ENCODE data around the gene NAGPA. TPM values are rescaled to one million over a fixed set of nuclear protein-coding genes. Genes with fewer than 3 reads are reported as not detected.

Gene NAGPA
- total and polyA plus RNA-seq, 4 donors = 6.9 to 15.1 (median 8.9) TPM

DNA sequence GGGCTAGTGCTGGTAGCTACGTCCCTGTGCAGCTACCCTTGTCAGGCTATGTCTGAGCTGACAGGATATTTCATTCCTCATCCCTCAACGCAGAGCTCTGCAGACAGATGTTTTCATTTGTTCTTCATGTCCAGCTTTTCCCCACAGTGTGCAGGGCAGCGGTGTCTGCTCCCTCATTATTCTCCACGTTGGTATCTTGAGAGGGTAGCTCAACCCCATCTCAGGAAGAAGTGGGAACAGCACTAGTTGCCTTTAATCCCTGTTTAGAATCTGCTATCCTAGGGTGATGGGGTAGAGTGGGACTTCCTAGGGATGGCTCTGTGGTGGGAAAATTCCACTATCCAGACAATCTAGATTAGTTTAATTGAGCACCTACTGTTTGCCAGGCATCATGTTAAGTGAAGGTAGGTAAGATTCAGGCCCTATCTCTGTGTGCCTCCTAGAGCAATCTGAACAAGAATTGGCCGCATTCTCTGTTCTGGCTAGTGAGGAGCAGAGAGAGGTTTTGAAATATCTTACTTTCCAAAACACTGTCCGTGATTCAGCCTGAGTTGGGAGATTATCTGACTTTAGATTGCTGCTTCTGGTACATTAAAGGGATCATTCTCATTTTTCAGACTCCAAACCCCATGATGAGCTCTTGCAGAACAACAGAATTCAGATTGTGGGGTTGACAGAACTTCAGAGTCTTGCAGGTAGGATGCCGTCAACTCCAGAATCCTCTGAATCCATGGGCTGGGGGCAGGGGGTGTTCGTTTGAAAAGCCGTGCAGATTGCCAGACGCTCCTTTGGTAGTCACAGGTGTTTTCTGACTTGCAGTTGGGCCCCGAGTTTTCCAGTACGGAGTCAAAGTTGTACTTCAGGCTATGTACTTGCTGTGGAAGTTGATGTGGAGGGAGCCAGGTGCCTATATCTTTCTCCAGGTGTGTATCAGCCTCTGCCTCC, 38.9 kb upstream of the NAGPA start:
- WGBS (ENCODE audit: insufficient coverage) = 84% methylated on average over 7 of the region's 12 CpGs
- H3K36me3 ChIP-seq (ENCODE audit: control insufficient read depth, insufficient read depth, low read length) = peaks cover 33% of the 10 kb centered on the region
- peak overlapping the region; percentile 57 for H3K4me3 ChIP-seq (ENCODE audit: low read depth, low read length)
- H3K4me1 ChIP-seq (ENCODE audit: control insufficient read depth, insufficient read depth, low read length) = no peaks in the 10 kb centered on the region
- no peaks in the 10 kb centered on the region for H3K27me3 ChIP-seq (ENCODE audit: control insufficient read depth, insufficient read depth, low read length)
- DNase-seq (ENCODE audit: low read depth in 4 of 6, low spot score in 6 of 6) = no peak
- H3K9me3 ChIP-seq (ENCODE audit: control insufficient read depth, insufficient read depth, low read length) = no peaks in the 10 kb centered on the region
- H3K27ac ChIP-seq (ENCODE audit: low read depth, low read length) = no peak overlapping the region

DNA sequence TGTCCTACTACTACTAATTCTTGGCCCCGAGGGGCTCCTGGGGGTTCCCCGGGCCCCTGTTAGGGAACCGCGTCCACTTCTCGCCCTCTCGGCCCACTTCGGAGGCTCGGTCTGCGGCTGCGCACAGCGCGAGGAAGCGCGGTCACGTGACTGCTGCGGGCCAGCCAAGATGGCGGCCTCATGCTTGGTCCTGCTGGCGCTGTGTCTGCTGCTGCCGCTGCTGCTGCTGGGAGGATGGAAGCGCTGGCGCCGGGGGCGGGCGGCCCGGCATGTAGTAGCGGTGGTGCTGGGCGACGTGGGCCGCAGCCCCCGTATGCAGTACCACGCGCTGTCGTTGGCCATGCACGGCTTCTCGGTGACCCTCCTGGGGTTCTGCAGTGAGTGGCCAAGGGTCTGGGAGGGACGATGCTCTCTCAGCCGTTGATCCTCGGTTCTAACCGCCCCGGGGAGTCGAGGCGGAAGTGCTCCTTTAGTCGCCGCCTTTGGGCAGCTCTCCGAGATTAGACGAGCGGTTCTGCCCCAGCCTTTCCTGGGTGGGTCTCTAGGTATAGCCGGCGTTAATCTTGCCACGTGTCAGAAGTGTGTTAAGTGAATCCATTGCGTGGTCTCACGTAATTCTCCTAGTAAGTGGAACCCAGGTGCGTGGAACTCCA, 38.1 kb upstream of the NAGPA start, which contains the start of gene ALG1:
Gene ALG1 (plus strand): TSS at position 163 of the 653 bp plus-strand sequence. CDS start 7 bp downstream, at position 170.
- Histone ChIP-seq H3K4me1 (ENCODE audit: control insufficient read depth, insufficient read depth, low read length) (no peaks in the 10 kb centered on the region), H3K36me3 (ENCODE audit: control insufficient read depth, insufficient read depth, low read length) (peaks cover 27% of the 10 kb centered on the region), H3K4me3 (ENCODE audit: low read depth, low read length) (peak within 1 kb of the TSS; percentile 57), H3K27me3 (ENCODE audit: control insufficient read depth, insufficient read depth, low read length) (no peaks in the 10 kb centered on the region), H3K9me3 (ENCODE audit: control insufficient read depth, insufficient read depth, low read length) (no peaks in the 10 kb centered on the region), H3K27ac (ENCODE audit: low read depth, low read length) (peak within 1 kb of the TSS; percentile 75)
- WGBS (ENCODE audit: insufficient coverage) = under 1% methylated on average over 50 of the region's 53 CpGs
- peak; percentile 74 to 97 (median 84) for DNase-seq (ENCODE audit: low read depth in 4 of 6, low spot score in 6 of 6)

DNA sequence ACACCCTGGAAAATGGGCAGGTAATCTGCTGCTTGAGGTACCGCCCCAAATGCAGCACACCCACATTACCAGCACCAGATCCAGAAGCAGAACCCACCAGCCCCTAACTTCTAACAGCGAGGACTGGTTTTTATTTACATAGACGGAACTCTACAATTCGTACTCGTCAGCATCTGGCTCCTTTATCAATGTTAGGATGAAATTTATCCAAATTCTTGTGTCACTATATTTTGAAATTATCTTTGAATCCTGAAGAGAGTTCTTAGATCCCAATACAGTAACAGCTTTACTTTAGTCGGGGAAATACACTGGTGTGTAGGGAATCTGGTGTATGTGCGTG, 37.6 kb upstream of the NAGPA start:
- WGBS (ENCODE audit: insufficient coverage) = no CpG with 5 or more reads among the region's 7 CpGs
- no peak for DNase-seq (ENCODE audit: low read depth in 4 of 6, low spot score in 6 of 6)
- H3K4me3 ChIP-seq (ENCODE audit: low read depth, low read length) = peak overlapping the region; percentile 57

DNA sequence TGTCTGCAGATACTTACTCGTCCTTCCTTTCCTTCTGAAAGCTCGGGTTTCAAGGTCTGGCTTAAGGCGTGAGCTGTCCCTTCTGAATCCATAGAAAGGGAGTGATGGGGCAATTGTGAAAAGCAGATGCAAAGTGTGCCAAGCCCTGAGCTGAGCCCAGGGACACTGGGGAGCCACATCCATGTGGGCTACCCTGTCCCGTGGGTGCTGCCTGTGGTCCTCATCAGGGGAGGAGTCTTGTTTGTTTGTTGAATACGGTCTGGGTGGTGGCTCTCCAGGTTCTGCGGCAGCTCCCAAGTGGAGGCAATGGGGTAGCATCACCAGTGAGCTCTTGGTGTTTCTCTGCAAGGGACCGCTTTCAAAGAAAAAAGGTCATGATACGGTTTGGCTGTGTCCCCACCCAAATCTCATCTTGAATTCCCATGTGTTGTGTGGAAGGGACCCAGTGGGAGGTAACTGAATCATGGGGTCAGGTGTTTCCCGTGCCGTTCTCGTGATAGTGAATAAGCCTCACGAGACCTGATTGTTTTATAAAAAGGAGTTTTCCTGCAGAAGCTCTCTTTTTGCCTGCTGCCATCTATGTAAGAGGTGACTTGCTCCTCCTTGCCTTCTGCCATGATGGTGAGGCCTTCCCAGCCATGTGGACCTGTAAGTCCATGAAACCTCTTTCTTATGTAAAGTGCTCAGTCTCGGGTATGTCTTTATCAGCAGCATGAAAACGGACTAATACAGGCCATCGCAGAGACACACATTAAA, 36.9 kb upstream of the NAGPA start:
- no peak overlapping the region for H3K27ac ChIP-seq (ENCODE audit: low read depth, low read length)
- peaks cover 16% of the 10 kb centered on the region for H3K36me3 ChIP-seq (ENCODE audit: control insufficient read depth, insufficient read depth, low read length)
- no peak overlapping the region for H3K4me3 ChIP-seq (ENCODE audit: low read depth, low read length)
- DNase-seq (ENCODE audit: low read depth in 4 of 6, low spot score in 6 of 6) = no peak
- H3K27me3 ChIP-seq (ENCODE audit: control insufficient read depth, insufficient read depth, low read length) = no peaks in the 10 kb centered on the region
- H3K4me1 ChIP-seq (ENCODE audit: control insufficient read depth, insufficient read depth, low read length) = peaks cover 5% of the 10 kb centered on the region
- H3K9me3 ChIP-seq (ENCODE audit: control insufficient read depth, insufficient read depth, low read length) = no peaks in the 10 kb centered on the region
- WGBS (ENCODE audit: insufficient coverage) = 94% methylated on average over 8 of the region's 15 CpGs

More for the DNA sequence above, 37.6 kb upstream of the NAGPA start:
- Histone ChIP-seq H3K27me3 (ENCODE audit: control insufficient read depth, insufficient read depth, low read length) (no peaks in the 10 kb centered on the region), H3K36me3 (ENCODE audit: control insufficient read depth, insufficient read depth, low read length) (peaks cover 23% of the 10 kb centered on the region), H3K9me3 (ENCODE audit: control insufficient read depth, insufficient read depth, low read length) (no peaks in the 10 kb centered on the region), H3K4me1 (ENCODE audit: control insufficient read depth, insufficient read depth, low read length) (no peaks in the 10 kb centered on the region), H3K27ac (ENCODE audit: low read depth, low read length) (peak overlapping the region; percentile 75)

DNA sequence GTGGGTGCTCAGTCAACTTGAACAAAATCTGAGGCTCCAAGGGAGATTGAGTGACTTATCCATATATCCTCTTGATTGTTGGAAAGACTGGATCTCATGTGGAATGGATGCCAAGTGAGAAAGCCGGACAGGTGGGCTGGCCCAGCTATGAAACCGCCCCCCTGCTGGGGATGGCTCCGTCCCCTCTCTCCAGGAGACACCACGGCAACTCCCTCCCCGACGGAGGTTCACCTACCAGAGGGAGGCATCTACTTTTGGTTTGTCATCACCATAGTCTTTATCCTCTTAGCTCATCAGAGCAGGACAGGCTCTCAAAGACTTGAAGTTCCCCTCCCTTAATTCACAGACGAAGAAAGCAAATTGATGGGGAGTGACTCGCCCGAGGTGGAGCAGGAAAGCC, 36.1 kb upstream of the NAGPA start:
- Histone ChIP-seq H3K27me3 (ENCODE audit: control insufficient read depth, insufficient read depth, low read length) (no peaks in the 10 kb centered on the region), H3K4me3 (ENCODE audit: low read depth, low read length) (no peak overlapping the region), H3K36me3 (ENCODE audit: control insufficient read depth, insufficient read depth, low read length) (peaks cover 9% of the 10 kb centered on the region), H3K9me3 (ENCODE audit: control insufficient read depth, insufficient read depth, low read length) (no peaks in the 10 kb centered on the region), H3K27ac (ENCODE audit: low read depth, low read length) (no peak overlapping the region), H3K4me1 (ENCODE audit: control insufficient read depth, insufficient read depth, low read length) (peaks cover 8% of the 10 kb centered on the region)
- WGBS (ENCODE audit: insufficient coverage) = 89% methylated on average over 8 of the region's 9 CpGs
- no peak for DNase-seq (ENCODE audit: low read depth in 4 of 6, low spot score in 6 of 6)

DNA sequence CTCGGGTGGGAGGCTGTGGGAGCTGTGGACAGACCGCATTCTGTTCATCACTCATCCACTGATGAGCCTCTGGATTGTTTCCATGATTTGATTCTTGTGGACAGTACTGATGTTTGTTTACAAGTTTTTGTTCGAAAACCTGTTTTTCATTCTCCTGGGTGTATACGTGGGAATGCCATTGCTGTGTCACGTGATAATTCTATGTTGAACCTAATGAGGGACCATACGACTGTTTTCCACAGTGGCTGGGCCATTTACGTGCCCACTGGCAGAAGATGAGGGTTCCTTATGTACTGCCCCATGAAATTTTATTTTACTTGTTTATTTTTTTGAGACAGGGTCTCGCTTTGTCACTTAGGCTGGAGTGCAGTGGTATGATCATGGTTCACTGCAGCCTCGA, 35.3 kb upstream of the NAGPA start:
- WGBS (ENCODE audit: insufficient coverage) = 89% methylated on average over 7 of the region's 9 CpGs
- Histone ChIP-seq H3K27ac (ENCODE audit: low read depth, low read length) (no peak overlapping the region), H3K4me3 (ENCODE audit: low read depth, low read length) (no peak overlapping the region), H3K4me1 (ENCODE audit: control insufficient read depth, insufficient read depth, low read length) (peaks cover 8% of the 10 kb centered on the region), H3K9me3 (ENCODE audit: control insufficient read depth, insufficient read depth, low read length) (no peaks in the 10 kb centered on the region), H3K27me3 (ENCODE audit: control insufficient read depth, insufficient read depth, low read length) (no peaks in the 10 kb centered on the region), H3K36me3 (ENCODE audit: control insufficient read depth, insufficient read depth, low read length) (peaks cover 6% of the 10 kb centered on the region)
- no peak for DNase-seq (ENCODE audit: low read depth in 4 of 6, low spot score in 6 of 6)

DNA sequence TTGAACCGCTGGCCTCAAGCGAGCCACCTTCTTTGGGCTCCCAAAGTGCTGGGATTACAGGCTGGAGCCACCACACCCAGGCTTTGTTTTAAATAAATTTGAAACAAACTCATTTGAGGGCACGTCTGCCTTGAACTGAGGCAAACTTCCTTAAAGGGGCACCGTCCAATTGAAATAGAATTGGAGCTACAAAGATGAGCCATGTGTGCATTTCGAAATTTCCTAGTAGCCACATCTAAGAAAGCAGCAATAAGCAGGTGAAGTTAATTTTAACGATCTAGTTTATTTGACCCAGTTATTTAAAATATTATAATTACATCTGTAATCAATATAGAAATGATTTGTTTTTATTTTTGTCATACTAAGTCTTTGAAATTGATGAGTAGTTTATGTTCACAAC, 32.8 kb upstream of the NAGPA start:
- Histone ChIP-seq H3K4me3 (ENCODE audit: low read depth, low read length) (no peak overlapping the region), H3K27ac (ENCODE audit: low read depth, low read length) (peak overlapping the region; percentile 58), H3K4me1 (ENCODE audit: control insufficient read depth, insufficient read depth, low read length) (peaks cover 8% of the 10 kb centered on the region), H3K36me3 (ENCODE audit: control insufficient read depth, insufficient read depth, low read length) (no peaks in the 10 kb centered on the region), H3K9me3 (ENCODE audit: control insufficient read depth, insufficient read depth, low read length) (no peaks in the 10 kb centered on the region), H3K27me3 (ENCODE audit: control insufficient read depth, insufficient read depth, low read length) (peaks cover 5% of the 10 kb centered on the region)
- no peak for DNase-seq (ENCODE audit: low read depth in 4 of 6, low spot score in 6 of 6)
- WGBS (ENCODE audit: insufficient coverage) = 77% methylated on average over 4 of the region's 6 CpGs

DNA sequence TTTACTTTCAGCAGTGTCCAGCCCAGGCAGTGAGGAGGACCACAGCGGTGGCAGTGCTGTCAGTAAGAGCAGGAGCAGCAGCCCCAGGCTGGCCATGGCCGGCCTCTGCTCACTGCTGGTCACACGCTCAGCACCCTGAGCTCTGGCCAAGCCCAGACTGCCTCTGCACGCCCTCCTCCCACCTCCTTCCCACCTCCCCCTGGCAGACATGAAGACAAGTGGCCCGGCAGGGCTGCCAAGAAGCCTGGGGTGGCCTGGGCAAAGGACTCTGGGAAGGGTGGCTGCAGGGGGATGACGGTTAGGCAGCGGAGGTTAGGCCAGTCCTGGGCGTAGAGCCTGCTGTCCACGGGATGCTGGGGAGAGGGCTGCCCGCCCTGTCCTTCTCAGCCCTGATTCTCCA, 32.1 kb upstream of the NAGPA start, which contains the start of gene C16orf89:
Gene C16orf89 (minus strand): TSS at position 144 of the 400 bp plus-strand sequence. CDS start 48 bp downstream, at position 96.
- peak within 1 kb of the TSS; percentile 24 for H3K4me3 ChIP-seq (ENCODE audit: low read depth, low read length)
- H3K27ac ChIP-seq (ENCODE audit: low read depth, low read length) = peak within 1 kb of the TSS; percentile 58
- H3K27me3 ChIP-seq (ENCODE audit: control insufficient read depth, insufficient read depth, low read length) = peaks cover 5% of the 10 kb centered on the region
- 46% methylated on average over 8 of the region's 10 CpGs for WGBS (ENCODE audit: insufficient coverage)
- H3K36me3 ChIP-seq (ENCODE audit: control insufficient read depth, insufficient read depth, low read length) = no peaks in the 10 kb centered on the region
- DNase-seq (ENCODE audit: low read depth in 4 of 6, low spot score in 6 of 6) = peak in 1 of 6 donors; percentile 72
- peaks cover 8% of the 10 kb centered on the region for H3K4me1 ChIP-seq (ENCODE audit: control insufficient read depth, insufficient read depth, low read length)
- H3K9me3 ChIP-seq (ENCODE audit: control insufficient read depth, insufficient read depth, low read length) = no peaks in the 10 kb centered on the region

DNA sequence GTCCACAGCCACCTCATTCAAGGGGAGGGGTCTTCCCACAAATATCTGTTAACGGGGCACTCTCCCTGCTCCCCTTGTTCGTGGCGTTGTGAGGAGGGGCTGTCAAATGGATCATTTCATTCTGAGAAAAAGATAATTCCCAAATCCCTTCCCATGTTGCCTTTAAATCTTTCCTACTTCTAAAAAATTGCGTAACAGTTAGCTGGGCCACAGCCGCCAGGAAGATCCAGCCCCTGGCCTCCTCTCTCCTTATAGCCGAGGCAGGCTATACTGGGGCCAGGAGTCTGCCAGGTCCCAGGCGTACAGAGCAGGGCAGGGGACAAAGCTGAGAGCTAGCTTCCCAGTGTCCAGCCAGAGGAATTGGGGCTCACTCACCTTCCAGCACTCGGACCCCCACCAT, 31.6 kb upstream of the NAGPA start:
- Histone ChIP-seq H3K27ac (ENCODE audit: low read depth, low read length) (peak overlapping the region; percentile 58), H3K4me3 (ENCODE audit: low read depth, low read length) (peak overlapping the region; percentile 24), H3K4me1 (ENCODE audit: control insufficient read depth, insufficient read depth, low read length) (peaks cover 8% of the 10 kb centered on the region), H3K36me3 (ENCODE audit: control insufficient read depth, insufficient read depth, low read length) (no peaks in the 10 kb centered on the region), H3K9me3 (ENCODE audit: control insufficient read depth, insufficient read depth, low read length) (no peaks in the 10 kb centered on the region), H3K27me3 (ENCODE audit: control insufficient read depth, insufficient read depth, low read length) (peaks cover 5% of the 10 kb centered on the region)
- WGBS (ENCODE audit: insufficient coverage) = 65% methylated on average over 5 of the region's 8 CpGs
- DNase-seq (ENCODE audit: low read depth in 4 of 6, low spot score in 6 of 6) = no peak
